NCI-H2081 (cell line): ENCODE measurements around the gene ADARB2.
"Not testable (repeated sequence)": the region's sequence is repeated elsewhere in the genome, so short reads cannot be mapped to it uniquely, and the experiment has no call there.

ENCODE experiments used
- DNase-seq, 2 experiments: peaks; one replicate each; lab custom pipeline; 2025; lab: John Stamatoyannopoulos, UW

Gene ADARB2

GRCh38 chr10:1548146-1548545 is 189.2 kb downstream of the ADARB2 start:
- no peak for DNase-seq

- no peak for DNase-seq
Observed at GRCh38 chr10:1546431-1547110, 190.8 kb downstream of the ADARB2 start.

GRCh38 chr10:1545524-1545923 is 191.8 kb downstream of the ADARB2 start:
- no peak for DNase-seq

- no peak for DNase-seq
Observed at GRCh38 chr10:1544929-1545328, 192.4 kb downstream of the ADARB2 start.

GRCh38 chr10:1544209-1544673 is 193.1 kb downstream of the ADARB2 start:
- DNase-seq, result no peak

GRCh38 chr10:1543596-1543995 is 193.7 kb downstream of the ADARB2 start:
- DNase-seq, result no peak

GRCh38 chr10:1542941-1543340 is 194.4 kb downstream of the ADARB2 start:
- DNase-seq, result no peak

- DNase-seq, result no peak
Observed at GRCh38 chr10:1540144-1540543, 197.2 kb downstream of the ADARB2 start.

GRCh38 chr10:1539216-1539615 is 198.1 kb downstream of the ADARB2 start:
- no peak for DNase-seq

- no peak for DNase-seq
Observed at GRCh38 chr10:1538531-1539061, 198.7 kb downstream of the ADARB2 start.

- no peak for DNase-seq
Observed at GRCh38 chr10:1538121-1538520, 199.2 kb downstream of the ADARB2 start.

- not testable (repeated sequence) for DNase-seq
Observed at GRCh38 chr10:1537449-1537848, 199.9 kb downstream of the ADARB2 start.

GRCh38 chr10:1536341-1536740 is 201.0 kb downstream of the ADARB2 start:
- no peak for DNase-seq

GRCh38 chr10:1535301-1535965 is 201.9 kb downstream of the ADARB2 start:
- no peak for DNase-seq

GRCh38 chr10:1534820-1535219 is 202.5 kb downstream of the ADARB2 start:
- DNase-seq, result no peak

- peak; percentile 22 to 52 for DNase-seq
Observed at GRCh38 chr10:1532636-1533035, 204.7 kb downstream of the ADARB2 start.

- peak in 1 of 2 experiments; percentile 53 for DNase-seq
Observed at GRCh38 chr10:1531883-1532597, 205.3 kb downstream of the ADARB2 start.

GRCh38 chr10:1530871-1531517 is 206.3 kb downstream of the ADARB2 start:
- no peak for DNase-seq

- no peak for DNase-seq
Observed at GRCh38 chr10:1529806-1530413, 207.4 kb downstream of the ADARB2 start.

- no peak for DNase-seq
Observed at GRCh38 chr10:1527951-1528350, 209.4 kb downstream of the ADARB2 start.

- no peak for DNase-seq
Observed at GRCh38 chr10:1526436-1527055, 210.8 kb downstream of the ADARB2 start.
